ENCODE data around the gene NSD2.

NSD2 gene

DNA sequence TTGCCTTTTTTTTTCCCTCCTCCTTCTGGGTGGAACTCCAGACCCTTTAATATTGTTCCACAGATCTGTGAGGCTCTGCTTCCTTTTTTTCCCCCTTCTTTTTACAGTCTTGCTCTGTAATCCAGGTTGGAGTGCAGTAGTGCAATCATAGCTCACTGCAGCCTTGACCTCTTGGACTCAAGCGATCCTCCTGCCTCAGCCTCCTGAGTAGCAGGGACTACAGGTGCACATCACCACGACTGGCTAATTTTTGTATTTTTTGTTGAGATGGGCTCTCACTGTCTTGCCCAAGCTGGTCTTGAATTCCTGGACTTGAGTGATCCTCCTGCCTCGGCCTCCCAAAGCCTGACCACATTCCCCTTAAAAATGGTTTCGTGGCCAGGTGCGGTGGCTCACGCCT, 26.8 kb downstream of the NSD2 start:
- no peak overlapping the region for H3K4me3 ChIP-seq (ENCODE audit: low read depth in 1 of 2, low read length in 2 of 2)
- H3K4me1 ChIP-seq (ENCODE audit: control insufficient read depth in 1 of 2, insufficient read depth in 2 of 2, low read length in 2 of 2) = peaks cover 0 to 4% of the 10 kb centered on the region in 2 donors
- no peaks in the 10 kb centered on the region for H3K27me3 ChIP-seq (ENCODE audit: control insufficient read depth in 1 of 2, insufficient read depth in 2 of 2, low read length in 2 of 2)
- H3K9me3 ChIP-seq (ENCODE audit: control insufficient read depth in 1 of 2, low read length in 2 of 2) = no peaks in the 10 kb centered on the region
- H3K36me3 ChIP-seq (ENCODE audit: control insufficient read depth in 1 of 2, insufficient read depth in 2 of 2, low read length in 2 of 2) = peaks cover 12 to 23% of the 10 kb centered on the region in 2 donors
- H3K27ac ChIP-seq (ENCODE audit: low read depth, low read length) = no peak overlapping the region
- H3K9ac ChIP-seq (ENCODE audit: low read depth in 1 of 2, low read length in 2 of 2) = no peak overlapping the region

DNA sequence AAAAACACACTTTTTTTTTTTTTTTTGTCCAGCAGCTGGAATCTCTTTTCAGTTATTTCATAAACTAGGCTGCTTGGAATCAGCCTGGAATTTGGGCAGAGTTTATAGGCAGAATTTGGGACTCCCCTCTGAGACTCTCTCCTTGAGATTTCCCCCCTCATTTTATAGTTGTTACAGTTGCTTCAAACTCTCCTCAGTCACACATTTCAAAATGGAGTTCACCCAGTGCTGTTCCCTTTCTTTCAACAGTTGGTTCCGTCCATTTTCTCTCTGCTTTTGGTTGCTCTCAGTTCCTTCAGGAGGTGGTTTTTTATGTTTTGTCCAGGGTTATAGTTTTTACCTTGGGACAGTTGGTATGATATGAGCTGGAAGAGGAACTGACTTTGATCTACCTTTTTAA, 27.5 kb downstream of the NSD2 start:
- Histone ChIP-seq H3K27me3 (ENCODE audit: control insufficient read depth in 1 of 2, insufficient read depth in 2 of 2, low read length in 2 of 2) (no peaks in the 10 kb centered on the region), H3K9ac (ENCODE audit: low read depth in 1 of 2, low read length in 2 of 2) (no peak overlapping the region), H3K4me1 (ENCODE audit: control insufficient read depth in 1 of 2, insufficient read depth in 2 of 2, low read length in 2 of 2) (peaks cover 0 to 4% of the 10 kb centered on the region in 2 donors), H3K27ac (ENCODE audit: low read depth, low read length) (no peak overlapping the region), H3K9me3 (ENCODE audit: control insufficient read depth in 1 of 2, low read length in 2 of 2) (no peaks in the 10 kb centered on the region), H3K36me3 (ENCODE audit: control insufficient read depth in 1 of 2, insufficient read depth in 2 of 2, low read length in 2 of 2) (peaks cover 12 to 25% of the 10 kb centered on the region in 2 donors), H3K4me3 (ENCODE audit: low read depth in 1 of 2, low read length in 2 of 2) (no peak overlapping the region)

GRCh38 chr4:1899149-1900086, 28.2 kb downstream of the NSD2 start:
- H3K9me3 ChIP-seq (ENCODE audit: control insufficient read depth in 1 of 2, low read length in 2 of 2) = no peaks in the 10 kb centered on the region
- no peak overlapping the region for H3K4me3 ChIP-seq (ENCODE audit: low read depth in 1 of 2, low read length in 2 of 2)
- no peak overlapping the region for H3K9ac ChIP-seq (ENCODE audit: low read depth in 1 of 2, low read length in 2 of 2)
- no peaks in the 10 kb centered on the region for H3K27me3 ChIP-seq (ENCODE audit: control insufficient read depth in 1 of 2, insufficient read depth in 2 of 2, low read length in 2 of 2)
- H3K27ac ChIP-seq (ENCODE audit: low read depth, low read length) = no peak overlapping the region
- peaks cover 0 to 4% of the 10 kb centered on the region in 2 donors for H3K4me1 ChIP-seq (ENCODE audit: control insufficient read depth in 1 of 2, insufficient read depth in 2 of 2, low read length in 2 of 2)
- H3K36me3 ChIP-seq (ENCODE audit: control insufficient read depth in 1 of 2, insufficient read depth in 2 of 2, low read length in 2 of 2) = peaks cover 18 to 30% of the 10 kb centered on the region in 2 donors

DNA sequence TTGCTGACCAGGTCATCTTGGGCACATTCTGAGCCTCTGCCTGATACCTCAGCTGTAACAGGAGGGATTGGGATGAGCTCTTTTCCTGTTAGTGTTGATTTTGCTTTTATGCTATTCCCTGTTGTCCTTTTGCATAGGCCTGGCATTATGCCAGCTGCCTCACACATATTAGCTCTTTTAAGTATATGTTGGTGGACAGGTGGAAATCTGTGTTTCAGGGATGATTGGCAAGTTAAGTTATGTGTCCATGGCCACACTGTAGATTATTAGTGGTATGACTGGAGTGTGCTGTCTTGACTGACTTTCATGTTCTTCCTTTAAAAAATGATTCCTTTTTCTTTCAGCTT, 28.9 kb downstream of the NSD2 start:
- peaks cover 0 to 4% of the 10 kb centered on the region in 2 donors for H3K4me1 ChIP-seq (ENCODE audit: control insufficient read depth in 1 of 2, insufficient read depth in 2 of 2, low read length in 2 of 2)
- H3K4me3 ChIP-seq (ENCODE audit: low read depth in 1 of 2, low read length in 2 of 2) = no peak overlapping the region
- no peak overlapping the region for H3K27ac ChIP-seq (ENCODE audit: low read depth, low read length)
- H3K9ac ChIP-seq (ENCODE audit: low read depth in 1 of 2, low read length in 2 of 2) = no peak overlapping the region
- H3K27me3 ChIP-seq (ENCODE audit: control insufficient read depth in 1 of 2, insufficient read depth in 2 of 2, low read length in 2 of 2) = no peaks in the 10 kb centered on the region
- H3K36me3 ChIP-seq (ENCODE audit: control insufficient read depth in 1 of 2, insufficient read depth in 2 of 2, low read length in 2 of 2) = peaks cover 19 to 32% of the 10 kb centered on the region in 2 donors
- no peaks in the 10 kb centered on the region for H3K9me3 ChIP-seq (ENCODE audit: control insufficient read depth in 1 of 2, low read length in 2 of 2)

DNA sequence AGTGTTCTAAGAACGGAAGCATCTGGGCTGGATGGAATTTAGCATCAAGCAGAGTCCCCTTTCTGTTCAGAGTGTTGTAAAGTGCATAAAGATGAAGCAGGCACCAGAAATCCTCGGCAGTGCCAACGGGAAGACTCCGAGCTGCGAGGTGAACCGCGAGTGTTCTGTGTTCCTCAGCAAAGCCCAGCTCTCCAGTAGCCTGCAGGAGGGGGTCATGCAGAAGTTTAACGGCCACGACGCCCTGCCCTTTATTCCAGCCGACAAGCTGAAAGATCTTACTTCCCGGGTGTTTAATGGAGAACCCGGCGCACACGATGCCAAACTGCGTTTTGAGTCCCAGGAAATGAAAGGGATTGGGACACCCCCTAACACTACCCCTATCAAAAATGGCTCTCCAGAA, 29.4 kb downstream of the NSD2 start:
- H3K4me3 ChIP-seq (ENCODE audit: low read depth in 1 of 2, low read length in 2 of 2) = no peak overlapping the region
- H3K9me3 ChIP-seq (ENCODE audit: control insufficient read depth in 1 of 2, low read length in 2 of 2) = no peaks in the 10 kb centered on the region
- H3K27me3 ChIP-seq (ENCODE audit: control insufficient read depth in 1 of 2, insufficient read depth in 2 of 2, low read length in 2 of 2) = no peaks in the 10 kb centered on the region
- no peak overlapping the region for H3K27ac ChIP-seq (ENCODE audit: low read depth, low read length)
- H3K4me1 ChIP-seq (ENCODE audit: control insufficient read depth in 1 of 2, insufficient read depth in 2 of 2, low read length in 2 of 2) = peaks cover 0 to 4% of the 10 kb centered on the region in 2 donors
- H3K36me3 ChIP-seq (ENCODE audit: control insufficient read depth in 1 of 2, insufficient read depth in 2 of 2, low read length in 2 of 2) = peaks cover 19 to 37% of the 10 kb centered on the region in 2 donors
- no peak overlapping the region for H3K9ac ChIP-seq (ENCODE audit: low read depth in 1 of 2, low read length in 2 of 2)

DNA sequence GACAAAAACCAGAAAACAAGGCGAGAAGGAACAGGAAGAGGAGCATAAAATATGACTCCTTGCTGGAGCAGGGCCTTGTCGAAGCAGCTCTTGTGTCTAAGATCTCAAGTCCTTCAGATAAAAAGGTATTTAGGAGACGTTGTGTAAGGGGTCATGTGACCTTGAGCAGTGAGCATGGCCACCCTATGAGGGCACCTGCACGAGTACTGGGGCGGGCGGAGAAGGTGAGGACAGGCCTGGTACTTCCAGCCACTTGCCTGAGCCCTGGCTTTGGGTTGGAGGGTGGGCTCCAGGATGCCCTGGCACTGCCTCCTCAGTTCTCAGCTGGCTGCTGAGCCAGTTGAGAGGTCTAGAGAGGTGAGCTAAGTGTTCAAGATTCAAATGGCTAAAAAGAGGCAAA, 29.9 kb downstream of the NSD2 start:
- Histone ChIP-seq H3K4me3 (ENCODE audit: low read depth in 1 of 2, low read length in 2 of 2) (no peak overlapping the region), H3K27ac (ENCODE audit: low read depth, low read length) (no peak overlapping the region), H3K4me1 (ENCODE audit: control insufficient read depth in 1 of 2, insufficient read depth in 2 of 2, low read length in 2 of 2) (peaks cover 0 to 4% of the 10 kb centered on the region in 2 donors), H3K27me3 (ENCODE audit: control insufficient read depth in 1 of 2, insufficient read depth in 2 of 2, low read length in 2 of 2) (no peaks in the 10 kb centered on the region), H3K36me3 (ENCODE audit: control insufficient read depth in 1 of 2, insufficient read depth in 2 of 2, low read length in 2 of 2) (peaks cover 19 to 42% of the 10 kb centered on the region in 2 donors), H3K9me3 (ENCODE audit: control insufficient read depth in 1 of 2, low read length in 2 of 2) (no peaks in the 10 kb centered on the region), H3K9ac (ENCODE audit: low read depth in 1 of 2, low read length in 2 of 2) (no peak overlapping the region)

GRCh38 chr4:1902243-1902642, 31.1 kb downstream of the NSD2 start:
- Histone ChIP-seq H3K27ac (ENCODE audit: low read depth, low read length) (no peak overlapping the region), H3K4me1 (ENCODE audit: control insufficient read depth in 1 of 2, insufficient read depth in 2 of 2, low read length in 2 of 2) (peaks cover 0 to 4% of the 10 kb centered on the region in 2 donors), H3K4me3 (ENCODE audit: low read depth in 1 of 2, low read length in 2 of 2) (no peak overlapping the region), H3K9ac (ENCODE audit: low read depth in 1 of 2, low read length in 2 of 2) (no peak overlapping the region), H3K9me3 (ENCODE audit: control insufficient read depth in 1 of 2, low read length in 2 of 2) (no peaks in the 10 kb centered on the region), H3K36me3 (ENCODE audit: control insufficient read depth in 1 of 2, insufficient read depth in 2 of 2, low read length in 2 of 2) (peaks cover 19 to 49% of the 10 kb centered on the region in 2 donors), H3K27me3 (ENCODE audit: control insufficient read depth in 1 of 2, insufficient read depth in 2 of 2, low read length in 2 of 2) (no peaks in the 10 kb centered on the region)

GRCh38 chr4:1903035-1903434, 31.8 kb downstream of the NSD2 start:
- Histone ChIP-seq H3K9me3 (ENCODE audit: control insufficient read depth in 1 of 2, low read length in 2 of 2) (no peaks in the 10 kb centered on the region), H3K9ac (ENCODE audit: low read depth in 1 of 2, low read length in 2 of 2) (no peak overlapping the region), H3K27me3 (ENCODE audit: control insufficient read depth in 1 of 2, insufficient read depth in 2 of 2, low read length in 2 of 2) (no peaks in the 10 kb centered on the region), H3K27ac (ENCODE audit: low read depth, low read length) (no peak overlapping the region), H3K4me3 (ENCODE audit: low read depth in 1 of 2, low read length in 2 of 2) (no peak overlapping the region), H3K36me3 (ENCODE audit: control insufficient read depth in 1 of 2, insufficient read depth in 2 of 2, low read length in 2 of 2) (peaks cover 19 to 54% of the 10 kb centered on the region in 2 donors), H3K4me1 (ENCODE audit: control insufficient read depth in 1 of 2, insufficient read depth in 2 of 2, low read length in 2 of 2) (peaks cover 0 to 8% of the 10 kb centered on the region in 2 donors)

DNA sequence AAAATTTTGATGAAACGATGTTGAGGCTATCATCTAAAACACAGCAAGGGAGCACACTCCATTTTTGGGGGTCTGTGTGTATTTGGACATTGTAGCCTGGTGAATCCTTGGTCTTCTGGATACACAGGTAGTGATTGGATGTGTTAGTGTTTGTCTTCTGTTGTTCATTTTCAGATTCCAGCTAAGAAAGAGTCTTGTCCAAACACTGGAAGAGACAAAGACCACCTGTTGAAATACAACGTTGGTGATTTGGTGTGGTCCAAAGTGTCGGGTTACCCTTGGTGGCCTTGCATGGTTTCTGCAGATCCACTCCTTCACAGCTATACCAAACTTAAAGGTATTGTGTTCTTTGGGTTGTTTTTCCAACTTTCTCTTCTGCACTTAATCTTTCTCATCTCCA, 32.8 kb downstream of the NSD2 start:
- H3K9ac ChIP-seq (ENCODE audit: low read depth in 1 of 2, low read length in 2 of 2) = no peak overlapping the region
- peaks cover 0 to 7% of the 10 kb centered on the region in 2 donors for H3K4me1 ChIP-seq (ENCODE audit: control insufficient read depth in 1 of 2, insufficient read depth in 2 of 2, low read length in 2 of 2)
- H3K27me3 ChIP-seq (ENCODE audit: control insufficient read depth in 1 of 2, insufficient read depth in 2 of 2, low read length in 2 of 2) = no peaks in the 10 kb centered on the region
- H3K4me3 ChIP-seq (ENCODE audit: low read depth in 1 of 2, low read length in 2 of 2) = no peak overlapping the region
- H3K36me3 ChIP-seq (ENCODE audit: control insufficient read depth in 1 of 2, insufficient read depth in 2 of 2, low read length in 2 of 2) = peaks cover 19 to 55% of the 10 kb centered on the region in 2 donors
- no peak overlapping the region for H3K27ac ChIP-seq (ENCODE audit: low read depth, low read length)
- H3K9me3 ChIP-seq (ENCODE audit: control insufficient read depth in 1 of 2, low read length in 2 of 2) = no peaks in the 10 kb centered on the region

- H3K9ac ChIP-seq (ENCODE audit: low read depth in 1 of 2, low read length in 2 of 2) = no peak overlapping the region
These were observed 36.8 kb downstream of the NSD2 start for GRCh38 chr4:1907848-1908525.

More at GRCh38 chr4:1907848-1908525, 36.8 kb downstream of the NSD2 start:
- Histone ChIP-seq H3K4me3 (ENCODE audit: low read depth in 1 of 2, low read length in 2 of 2) (no peak overlapping the region), H3K36me3 (ENCODE audit: control insufficient read depth in 1 of 2, insufficient read depth in 2 of 2, low read length in 2 of 2) (peaks cover 11 to 39% of the 10 kb centered on the region in 2 donors), H3K9me3 (ENCODE audit: control insufficient read depth in 1 of 2, low read length in 2 of 2) (no peaks in the 10 kb centered on the region), H3K27ac (ENCODE audit: low read depth, low read length) (no peak overlapping the region), H3K4me1 (ENCODE audit: control insufficient read depth in 1 of 2, insufficient read depth in 2 of 2, low read length in 2 of 2) (peaks cover 0 to 4% of the 10 kb centered on the region in 2 donors), H3K27me3 (ENCODE audit: control insufficient read depth in 1 of 2, insufficient read depth in 2 of 2, low read length in 2 of 2) (no peaks in the 10 kb centered on the region)

Measured in duodenal mucosa (tissue), 2 donors.